Gastrocnemius medialis (tissue), 4 donors: ENCODE results near the gene RAB40C. TPM values are rescaled to one million over a fixed set of nuclear protein-coding genes. Genes with fewer than 3 reads are reported as not detected.

Source experiments
- ATAC-seq, 2 donors: fragments of 150-250 bp; one replicate each; pipeline ENCODE4 v1.9.1; 2016
- DNase-seq, 2 donors: peaks; one replicate each; pipeline ENCODE4 v3.0.0-alpha.2; 2019
- H3K27ac ChIP-seq, 4 donors: fragments of 200-600 bp; sonication (generic); 1 replicate in 1 of 4; 2 replicates in 3 of 4; pipeline ENCODE4 v1.5.1; 2016 to 2018; ENCODE audit warnings: mild to moderate bottlenecking in 2 of 4, moderate library complexity in 1 of 4
- H3K27me3 ChIP-seq, 3 donors: fragments of 200-600 bp; sonication (generic) in 2 of 3; 1 replicate in 1 of 3; 2 replicates in 2 of 3; pipeline versions ENCODE4 v1.5.1 to v1.6.0; 2016 to 2019; ENCODE audit warnings: mild to moderate bottlenecking in 1 of 3, moderate library complexity in 1 of 3
- H3K36me3 ChIP-seq, 2 donors: fragments of 200-600 bp; sonication (generic) in 1 of 2; one replicate each; pipeline ENCODE4 v1.5.1; 2017 to 2018
- H3K4me1 ChIP-seq, 2 donors: fragments of 200-600 bp; sonication (generic) in 1 of 2; one replicate each; pipeline ENCODE4 v1.5.1; 2016 to 2017; ENCODE audit warnings: mild to moderate bottlenecking in 2 of 2
- H3K4me3 ChIP-seq, 4 donors: fragments of 200-600 bp; sonication (generic) in 3 of 4; 1 replicate in 1 of 4; 2 replicates in 3 of 4; pipeline ENCODE4 v1.5.1; 2016 to 2019; ENCODE audit warnings: mild to moderate bottlenecking in 2 of 4
- H3K9me3 ChIP-seq, 3 donors: fragments of 200-600 bp; sonication (generic) in 2 of 3; 1 replicate in 1 of 3; 2 replicates in 2 of 3; pipeline ENCODE4 v1.5.1; 2016 to 2019
- POLR2A ChIP-seq, 2 donors: fragments of 450-650 bp; IDR thresholded peaks; one replicate each; pipeline ENCODE4 v1.6.1; 2017; ENCODE audit warnings: antibody characterized with exemption in 2 of 2, mild to moderate bottlenecking in 2 of 2, moderate library complexity in 2 of 2
- in situ Hi-C, 4 donors: fragments of 200-750 bp; cut with MboI; loops; one replicate each; pipeline versions ENCODE4 v1.15.0 to v1.8.0; 2017; ENCODE audit warnings: low sequenced_read_pairs in 4 of 4
- intact Hi-C: fragments of 100-400 bp; cut with DNase I; formaldehyde crosslinking; loops from one replicate; pipeline ENCODE4 v1.15.1; 2023; ENCODE audit warnings: low total_unique reads
- total RNA-seq, 4 donors: library from RNA; depleted of rRNA; stranded (reverse); fragments of >200 nt; gene quantifications; one replicate each; pipeline versions ENCODE4 v1.1.0 to v1.2.3, GENCODE V29; 2016
- TF ChIP-seq, protein P1 (sequence below), 5 experiments: fragments of 450-650 bp in 3 of 5; fragments of 200-600 bp in 2 of 5; sonication (generic) in 2 of 5; IDR thresholded peaks in 4 of 5; conservative IDR thresholded peaks in 1 of 5; 1 replicate in 4 of 5; 2 replicates in 1 of 5; pipeline ENCODE4 v1.5.1; 2016 to 2019; ENCODE audit warnings: antibody characterized with exemption in 5 of 5, mild to moderate bottlenecking in 3 of 5, moderate library complexity in 3 of 5

The RAB40C gene
- total RNA-seq, 4 donors from 2014 or later: 15.6 to 29.3 (median 21.4) TPM

DNA sequence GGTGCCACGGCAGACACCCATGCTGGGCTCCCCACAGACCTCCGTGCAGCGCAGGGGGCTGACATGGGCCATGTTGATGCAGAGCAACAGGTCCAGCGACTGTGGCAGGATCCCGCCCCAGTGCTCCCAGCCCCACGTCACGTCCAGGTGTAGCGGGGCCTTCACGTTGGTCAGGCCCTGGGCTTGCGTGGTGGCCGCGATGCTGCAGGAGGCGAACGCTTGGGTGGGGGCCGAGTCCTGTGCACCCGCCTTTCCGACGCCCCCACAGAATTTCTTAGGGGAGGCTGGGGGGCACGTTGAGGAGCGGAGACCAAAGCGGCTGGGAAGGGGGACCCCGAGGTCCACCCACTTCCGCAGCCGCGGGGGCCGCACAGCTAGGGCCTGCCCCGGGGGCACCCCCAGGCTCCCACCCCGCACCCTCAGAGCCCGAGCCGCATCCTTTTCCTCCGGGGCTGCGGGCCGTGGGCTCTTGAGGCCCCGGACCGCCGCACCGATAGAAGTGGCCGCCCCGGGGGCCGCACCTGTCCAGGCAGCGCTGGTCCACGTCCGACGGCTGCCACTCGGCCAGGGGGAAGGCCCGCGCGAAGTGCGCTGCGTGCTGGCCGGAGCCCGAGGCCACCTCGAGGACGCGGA lies 45.8 kb downstream of the RAB40C start:
- no peak for TF ChIP-seq POLR2A (IDR thresholded peaks at IDR 0.05)
- TF ChIP-seq, protein P1, sequence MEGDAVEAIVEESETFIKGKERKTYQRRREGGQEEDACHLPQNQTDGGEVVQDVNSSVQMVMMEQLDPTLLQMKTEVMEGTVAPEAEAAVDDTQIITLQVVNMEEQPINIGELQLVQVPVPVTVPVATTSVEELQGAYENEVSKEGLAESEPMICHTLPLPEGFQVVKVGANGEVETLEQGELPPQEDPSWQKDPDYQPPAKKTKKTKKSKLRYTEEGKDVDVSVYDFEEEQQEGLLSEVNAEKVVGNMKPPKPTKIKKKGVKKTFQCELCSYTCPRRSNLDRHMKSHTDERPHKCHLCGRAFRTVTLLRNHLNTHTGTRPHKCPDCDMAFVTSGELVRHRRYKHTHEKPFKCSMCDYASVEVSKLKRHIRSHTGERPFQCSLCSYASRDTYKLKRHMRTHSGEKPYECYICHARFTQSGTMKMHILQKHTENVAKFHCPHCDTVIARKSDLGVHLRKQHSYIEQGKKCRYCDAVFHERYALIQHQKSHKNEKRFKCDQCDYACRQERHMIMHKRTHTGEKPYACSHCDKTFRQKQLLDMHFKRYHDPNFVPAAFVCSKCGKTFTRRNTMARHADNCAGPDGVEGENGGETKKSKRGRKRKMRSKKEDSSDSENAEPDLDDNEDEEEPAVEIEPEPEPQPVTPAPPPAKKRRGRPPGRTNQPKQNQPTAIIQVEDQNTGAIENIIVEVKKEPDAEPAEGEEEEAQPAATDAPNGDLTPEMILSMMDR (IDR thresholded peaks at IDR 0.05 in 4 of 5, conservative IDR thresholded peaks at IDR 0.05 in 1 of 5): peak in 1 of 5 experiments; percentile 18
- DNase-seq: no peak
- H3K9me3 ChIP-seq: no peaks in the 10 kb centered on the region
- peaks cover 17 to 24% of the 10 kb centered on the region in 2 donors for H3K4me1 ChIP-seq
- peaks cover 0 to 8% of the 10 kb centered on the region in 2 donors for H3K36me3 ChIP-seq
- no peak for ATAC-seq
- peak overlapping the region; percentile 81 to 98 (median 96) for H3K4me3 ChIP-seq
- H3K27ac ChIP-seq: peak overlapping the region; percentile 94 to 100 (median 98)
- H3K27me3 ChIP-seq: no peaks in the 10 kb centered on the region
- in situ Hi-C loops: no loop called here
- intact Hi-C loops: loop anchor here (2.0 kb wide), 1 partner anchor 109 kb away; the partner anchor contains the start of gene CAPN15

DNA sequence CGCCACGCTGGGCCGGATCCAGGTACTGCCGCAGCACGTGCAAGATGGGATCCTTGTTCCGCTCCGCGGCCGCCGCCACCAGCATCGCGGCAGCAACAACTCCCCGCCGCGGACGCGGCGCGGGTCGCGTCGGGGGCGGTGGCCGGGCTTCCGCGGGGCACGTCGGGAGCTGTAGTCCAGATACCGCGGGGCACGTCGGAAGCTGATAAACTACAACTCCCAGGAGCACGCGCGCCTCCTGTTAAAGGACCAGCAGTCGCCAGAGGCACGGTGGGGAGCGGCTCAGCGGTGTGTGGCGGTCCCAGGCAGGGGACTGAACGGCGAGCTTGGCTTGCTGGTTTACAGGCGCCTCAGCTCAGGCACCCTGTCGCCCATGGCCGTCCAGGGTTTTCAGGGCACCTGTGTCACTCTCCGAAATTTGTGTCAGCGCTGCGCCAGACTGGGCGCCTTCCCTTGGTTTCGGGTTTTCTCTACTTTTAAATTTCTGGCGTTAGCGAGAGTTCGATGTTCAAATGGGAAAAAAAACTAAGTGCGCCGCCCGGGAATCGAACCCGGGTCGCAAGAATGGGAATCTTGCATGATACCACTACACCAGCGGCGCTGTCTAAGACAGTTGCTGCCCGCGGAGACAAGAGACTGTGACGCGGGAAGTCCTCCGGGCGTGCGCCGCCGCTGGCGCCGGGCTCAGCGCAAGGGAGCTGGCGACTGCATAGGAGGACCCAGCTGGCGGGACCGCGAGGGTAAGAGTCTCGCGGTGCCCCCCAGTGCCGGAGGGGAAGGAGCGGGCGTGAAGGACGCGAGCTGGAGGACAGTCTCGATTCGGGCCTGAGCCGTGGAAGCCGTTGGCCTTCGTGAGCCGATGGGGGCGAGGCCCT lies 46.6 kb downstream of the RAB40C start, which contains the start of gene METTL26:
TSS of gene METTL26 (minus strand) at position 100 of the 875 bp plus-strand sequence. CDS start at position 85, 15 bp downstream.
- peak; percentile 66 to 68 for TF ChIP-seq POLR2A (IDR thresholded peaks at IDR 0.05)
- TF ChIP-seq, protein P1 (IDR thresholded peaks at IDR 0.05 in 4 of 5, conservative IDR thresholded peaks at IDR 0.05 in 1 of 5): no peak
- peak; percentile 86 to 89 for ATAC-seq
- Histone ChIP-seq H3K4me3 (peak within 1 kb of the TSS; percentile 81 to 98 (median 96)), H3K9me3 (no peaks in the 10 kb centered on the region), H3K4me1 (peaks cover 11 to 24% of the 10 kb centered on the region in 2 donors), H3K27ac (peak within 1 kb of the TSS; percentile 94 to 100 (median 98)), H3K27me3 (no peaks in the 10 kb centered on the region), H3K36me3 (peaks cover 0 to 8% of the 10 kb centered on the region in 2 donors)
- DNase-seq: peak; percentile 94 to 97
- intact Hi-C loops (loop anchor here (1.0 to 2.0 kb wide), 3 partner anchors 25 to 110 kb away; partner anchors contain the start of gene CAPN15), in situ Hi-C loops (no loop called here)

DNA sequence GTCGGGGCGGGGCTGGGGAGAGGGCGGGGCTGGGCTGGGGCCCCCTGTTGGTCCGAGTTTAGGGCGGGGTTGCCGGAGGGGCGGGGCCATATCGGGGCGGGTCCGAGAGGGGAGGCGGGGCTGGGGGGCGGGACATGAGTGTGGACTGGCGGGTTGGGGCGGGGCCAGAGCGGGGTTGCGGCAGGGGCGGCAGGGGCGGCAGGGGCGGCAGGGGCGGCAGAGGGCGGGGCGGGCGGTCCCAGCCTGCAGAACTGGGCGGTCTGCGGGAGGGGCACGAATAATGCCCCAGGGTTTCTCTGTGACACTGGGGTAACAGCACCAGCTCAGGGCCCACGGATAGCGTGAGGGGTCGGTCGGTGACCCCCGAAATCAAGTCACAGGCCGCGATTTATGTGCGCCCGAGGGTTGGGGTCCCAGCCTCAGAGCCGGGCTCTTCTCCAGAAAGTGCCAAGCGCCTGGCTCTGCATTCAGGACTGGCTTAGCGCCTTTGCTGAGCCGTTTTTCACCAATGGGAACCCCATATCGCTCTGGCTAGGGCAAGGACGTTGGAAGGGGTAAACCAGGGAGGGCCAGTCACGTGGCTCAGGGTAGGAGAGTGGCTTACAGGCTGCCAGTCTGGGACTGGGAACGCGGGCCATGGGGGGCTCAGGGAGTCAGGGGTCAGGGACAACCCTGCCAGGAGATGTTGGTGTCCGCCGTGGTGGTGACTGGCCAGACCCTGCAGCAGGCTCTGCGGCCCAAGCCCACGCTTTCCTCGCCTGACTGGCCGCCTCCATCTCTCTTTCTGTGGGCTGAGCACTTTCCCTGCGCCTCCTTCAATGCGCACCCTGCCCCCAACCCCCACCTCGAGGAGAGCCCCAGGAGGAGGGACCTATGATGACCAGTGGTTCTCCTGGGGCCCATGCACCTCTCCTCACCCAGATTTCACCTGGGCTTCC lies 47.5 kb downstream of the RAB40C start:
- Histone ChIP-seq H3K36me3 (peaks cover 0 to 8% of the 10 kb centered on the region in 2 donors), H3K27me3 (no peaks in the 10 kb centered on the region), H3K9me3 (no peaks in the 10 kb centered on the region), H3K4me3 (peak overlapping the region; percentile 81 to 98 (median 96)), H3K4me1 (peaks cover 11 to 24% of the 10 kb centered on the region in 2 donors), H3K27ac (peak overlapping the region; percentile 94 to 100 (median 98))
- ATAC-seq (no peak), DNase-seq (peak; percentile 87 to 93)
- TF ChIP-seq, protein P1 (IDR thresholded peaks at IDR 0.05 in 4 of 5, conservative IDR thresholded peaks at IDR 0.05 in 1 of 5): no peak
- no peak for TF ChIP-seq POLR2A (IDR thresholded peaks at IDR 0.05)
- in situ Hi-C loops: no loop called here
- intact Hi-C loops: loop anchor here (1.0 to 2.0 kb wide), 3 partner anchors 24 to 111 kb away; partner anchors contain the start of gene CAPN15

DNA sequence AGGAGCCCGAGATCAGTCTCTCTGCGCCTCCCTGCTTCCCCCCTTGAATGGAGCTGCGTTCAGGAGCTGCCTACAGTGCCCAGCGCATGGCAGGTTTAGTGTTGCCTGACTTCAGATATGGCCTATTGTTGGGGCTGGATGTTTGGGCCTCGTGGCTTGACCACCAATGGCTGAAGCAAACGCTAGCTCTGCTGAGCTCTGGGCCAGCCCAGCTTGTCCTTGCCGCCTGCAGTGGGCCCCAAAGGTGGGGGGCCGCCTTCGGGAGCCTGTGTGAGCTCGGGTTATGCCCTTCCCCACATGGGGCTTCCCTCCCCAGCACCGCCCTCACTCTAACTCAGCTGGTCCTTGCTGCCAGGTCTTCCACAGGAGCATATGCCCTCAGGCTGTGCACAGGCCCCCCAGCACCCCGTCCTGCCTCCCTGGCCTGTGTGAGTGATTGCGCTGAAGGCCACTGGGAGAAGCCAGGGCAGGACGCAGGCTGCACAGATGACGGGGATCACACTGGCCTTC lies 48.2 kb downstream of the RAB40C start:
- Histone ChIP-seq H3K27me3 (no peaks in the 10 kb centered on the region), H3K4me3 (no peak overlapping the region), H3K9me3 (no peaks in the 10 kb centered on the region), H3K27ac (peak overlapping the region; percentile 94 to 100 (median 98)), H3K36me3 (peaks cover 0 to 8% of the 10 kb centered on the region in 2 donors), H3K4me1 (peaks cover 15 to 29% of the 10 kb centered on the region in 2 donors)
- TF ChIP-seq, protein P1 (IDR thresholded peaks at IDR 0.05 in 4 of 5, conservative IDR thresholded peaks at IDR 0.05 in 1 of 5): no peak
- TF ChIP-seq POLR2A (IDR thresholded peaks at IDR 0.05): no peak
- in situ Hi-C loops: no loop called here
- DNase-seq: no peak
- no peak for ATAC-seq
- intact Hi-C loops: no loop called here
